ENCODE results near the gene NADSYN1. TPM values are rescaled to one million over a fixed set of nuclear protein-coding genes. Genes with fewer than 3 reads are reported as not detected.

Gene NADSYN1
- total RNA-seq, 2 experiments from 2014 or later, result 70.9 to 122 TPM

GRCh38 chr11:71499125-71499524 lies 46.1 kb downstream of the NADSYN1 start:
- H3K4me3 ChIP-seq (ENCODE audit: low read depth, low read length, poor library complexity, severe bottlenecking), result no peak overlapping the region
- H3K4me2 ChIP-seq (ENCODE audit: low read length), result no peak overlapping the region
- no peaks in the 10 kb centered on the region for H3K9me3 ChIP-seq (ENCODE audit: low read length)
- H3K79me2 ChIP-seq (ENCODE audit: insufficient read depth, low read depth, low read length), result no peaks in the 10 kb centered on the region
- no peaks in the 10 kb centered on the region for H3K9me2 ChIP-seq (ENCODE audit: insufficient read depth, low read length)
- no peak overlapping the region for H3K27ac ChIP-seq (ENCODE audit: low read depth, low read length, poor library complexity, severe bottlenecking)
- no peaks in the 10 kb centered on the region for H3K4me1 ChIP-seq (ENCODE audit: insufficient read depth, low read length, poor library complexity, severe bottlenecking)
- ChIA-PET CTCF (ENCODE audit: unreplicated experiment) (no interaction called here), POLR2A (no interaction called here)
- intact Hi-C loops (cut with micrococcal nuclease; ENCODE audit: unreplicated experiment), result no loop called here
- no peak overlapping the region for H2AFZ ChIP-seq (ENCODE audit: low read length)
- no peak for DNase-seq (ENCODE audit: low spot score)
- no TSS peak for BruUV-seq (replicated peaks)
- peaks cover 33% of the 10 kb centered on the region for H3K36me3 ChIP-seq (ENCODE audit: insufficient read depth, low read length)
- no peak for TF ChIP-seq EZH2phosphoT487 (IDR thresholded peaks at IDR 0.05; ENCODE audit: borderline replicate concordance, low read depth, low read length)
- no peak for TF ChIP-seq CTCF (conservative IDR thresholded peaks at IDR 0.05; ENCODE audit: low read length)
- no peaks in the 10 kb centered on the region for H4K20me1 ChIP-seq (ENCODE audit: insufficient read depth, low read length)

- no TSS peak for BruUV-seq (replicated peaks)
- TF ChIP-seq CTCF (conservative IDR thresholded peaks at IDR 0.05; ENCODE audit: low read length), result no peak
- no peak for TF ChIP-seq EZH2phosphoT487 (IDR thresholded peaks at IDR 0.05; ENCODE audit: borderline replicate concordance, low read depth, low read length)
- Histone ChIP-seq H2AFZ (ENCODE audit: low read length) (no peak overlapping the region), H3K36me3 (ENCODE audit: insufficient read depth, low read length) (peaks cover 33% of the 10 kb centered on the region), H3K9me2 (ENCODE audit: insufficient read depth, low read length) (no peaks in the 10 kb centered on the region), H3K27ac (ENCODE audit: low read depth, low read length, poor library complexity, severe bottlenecking) (no peak overlapping the region), H3K79me2 (ENCODE audit: insufficient read depth, low read depth, low read length) (no peaks in the 10 kb centered on the region), H4K20me1 (ENCODE audit: insufficient read depth, low read length) (no peaks in the 10 kb centered on the region), H3K4me1 (ENCODE audit: insufficient read depth, low read length, poor library complexity, severe bottlenecking) (no peaks in the 10 kb centered on the region), H3K4me3 (ENCODE audit: low read depth, low read length, poor library complexity, severe bottlenecking) (no peak overlapping the region), H3K9me3 (ENCODE audit: low read length) (no peaks in the 10 kb centered on the region), H3K4me2 (ENCODE audit: low read length) (no peak overlapping the region)
- intact Hi-C loops (cut with micrococcal nuclease; ENCODE audit: unreplicated experiment), result no loop called here
- POLR2A ChIA-PET, result no interaction called here
- CTCF ChIA-PET (ENCODE audit: unreplicated experiment), result no interaction called here
- DNase-seq (ENCODE audit: low spot score), result no peak
Measured at GRCh38 chr11:71499546-71499945, 46.5 kb downstream of the NADSYN1 start.

GRCh38 chr11:71500601-71501021 lies 47.6 kb downstream of the NADSYN1 start:
- Histone ChIP-seq H3K4me3 (ENCODE audit: low read depth, low read length, poor library complexity, severe bottlenecking) (no peak overlapping the region), H3K27ac (ENCODE audit: low read depth, low read length, poor library complexity, severe bottlenecking) (no peak overlapping the region), H2AFZ (ENCODE audit: low read length) (no peak overlapping the region), H3K4me1 (ENCODE audit: insufficient read depth, low read length, poor library complexity, severe bottlenecking) (no peaks in the 10 kb centered on the region), H3K4me2 (ENCODE audit: low read length) (no peak overlapping the region), H3K36me3 (ENCODE audit: insufficient read depth, low read length) (peaks cover 25% of the 10 kb centered on the region), H3K79me2 (ENCODE audit: insufficient read depth, low read depth, low read length) (no peaks in the 10 kb centered on the region), H3K9me3 (ENCODE audit: low read length) (no peaks in the 10 kb centered on the region), H4K20me1 (ENCODE audit: insufficient read depth, low read length) (no peaks in the 10 kb centered on the region), H3K9me2 (ENCODE audit: insufficient read depth, low read length) (no peaks in the 10 kb centered on the region)
- intact Hi-C loops (cut with micrococcal nuclease; ENCODE audit: unreplicated experiment), result no loop called here
- no TSS peak for BruUV-seq (replicated peaks)
- no peak for DNase-seq (ENCODE audit: low spot score)
- ChIA-PET CTCF (ENCODE audit: unreplicated experiment) (interaction anchor here (0.5 to 0.8 kb wide), 2 partner anchors 63 to 586 kb away, joined by 3 to 5 read pairs; no protein-coding TSS in a partner anchor), POLR2A (no interaction called here)
- TF ChIP-seq CTCF (conservative IDR thresholded peaks at IDR 0.05; ENCODE audit: low read length) (no peak), EZH2phosphoT487 (IDR thresholded peaks at IDR 0.05; ENCODE audit: borderline replicate concordance, low read depth, low read length) (no peak)
